Peyer's patch (tissue), 4 donors: ENCODE data around the gene COL27A1. TPM values are rescaled to one million over a fixed set of nuclear protein-coding genes. Genes with fewer than 3 reads are reported as not detected.

Source experiments
- DNase-seq, 3 donors: peaks; one replicate each; pipeline ENCODE4 v3.0.0-alpha.2; 2017 to 2019
- H3K27ac ChIP-seq, 4 donors: fragments of 200-600 bp; sonication (generic); one replicate each; pipeline ENCODE4 v1.5.1; 2016 to 2019
- H3K27me3 ChIP-seq, 2 donors: fragments of 200-600 bp; sonication (generic); one replicate each; pipeline ENCODE4 v1.5.1; 2019
- H3K36me3 ChIP-seq, 3 donors: fragments of 200-600 bp; sonication (generic); one replicate each; pipeline ENCODE4 v1.5.1; 2016 to 2019
- H3K4me1 ChIP-seq, 4 donors: fragments of 200-600 bp; sonication (generic); one replicate each; pipeline ENCODE4 v1.5.1; 2016 to 2019
- H3K4me3 ChIP-seq, 4 donors: fragments of 200-600 bp; sonication (generic); 1 replicate in 3 of 4; 2 replicates in 1 of 4; pipeline ENCODE4 v1.5.1; 2016 to 2019; ENCODE audit warnings: mild to moderate bottlenecking in 1 of 4
- H3K9me3 ChIP-seq, 4 donors: fragments of 200-600 bp; sonication (generic); one replicate each; pipeline ENCODE4 v1.5.1; 2016 to 2019; ENCODE audit warnings: mild to moderate bottlenecking in 1 of 4
- POLR2A ChIP-seq, 2 donors: fragments of 450-650 bp; IDR thresholded peaks; one replicate each; pipeline ENCODE4 v1.5.1; 2017; ENCODE audit warnings: antibody characterized with exemption in 2 of 2, mild to moderate bottlenecking in 2 of 2, moderate library complexity in 2 of 2
- total RNA-seq, 4 donors: library from RNA; depleted of rRNA; stranded (reverse); fragments of >200 nt; gene quantifications; one replicate each; pipeline ENCODE4 v1.1.0, GENCODE V29; 2016
- TF ChIP-seq, protein P1 (sequence below), 6 experiments: fragments of 450-650 bp in 4 of 6; fragments of 200-600 bp in 2 of 6; sonication (generic) in 1 of 6; IDR thresholded peaks; one replicate each; pipeline ENCODE4 v1.5.1; 2017 to 2019; ENCODE audit warnings: antibody characterized with exemption in 6 of 6, mild to moderate bottlenecking in 3 of 6, moderate library complexity in 1 of 6

The COL27A1 gene
- total RNA-seq, 4 donors from 2014 or later = 5.8 to 23.1 (median 7.2) TPM

DNA sequence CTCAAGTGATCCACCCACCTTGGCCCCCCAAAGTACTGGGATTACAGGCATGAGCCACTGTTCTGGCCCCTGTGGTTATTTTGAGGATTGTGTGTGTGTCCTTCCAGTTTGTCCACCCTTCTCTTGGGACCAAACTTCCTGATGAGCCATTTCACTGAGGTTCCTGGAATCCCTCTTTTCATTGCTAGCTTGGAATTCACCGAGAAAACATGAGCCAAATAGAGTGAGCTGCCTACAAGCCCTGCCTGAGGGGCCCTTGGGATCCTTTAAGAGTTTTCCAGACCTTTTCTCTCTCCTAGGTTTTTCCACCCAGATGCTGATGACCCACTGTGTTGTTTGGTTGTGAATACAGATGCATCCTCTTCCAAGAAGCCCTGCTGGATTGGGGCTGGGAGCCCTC lies 43.0 kb upstream of the COL27A1 start:
- no peak for DNase-seq
- Histone ChIP-seq H3K4me1 (peaks cover 0 to 7% (median 0%) of the 10 kb centered on the region in 4 donors), H3K4me3 (no peak overlapping the region), H3K27ac (no peak overlapping the region), H3K27me3 (no peaks in the 10 kb centered on the region), H3K36me3 (no peaks in the 10 kb centered on the region), H3K9me3 (no peaks in the 10 kb centered on the region)
- TF ChIP-seq, protein P1, sequence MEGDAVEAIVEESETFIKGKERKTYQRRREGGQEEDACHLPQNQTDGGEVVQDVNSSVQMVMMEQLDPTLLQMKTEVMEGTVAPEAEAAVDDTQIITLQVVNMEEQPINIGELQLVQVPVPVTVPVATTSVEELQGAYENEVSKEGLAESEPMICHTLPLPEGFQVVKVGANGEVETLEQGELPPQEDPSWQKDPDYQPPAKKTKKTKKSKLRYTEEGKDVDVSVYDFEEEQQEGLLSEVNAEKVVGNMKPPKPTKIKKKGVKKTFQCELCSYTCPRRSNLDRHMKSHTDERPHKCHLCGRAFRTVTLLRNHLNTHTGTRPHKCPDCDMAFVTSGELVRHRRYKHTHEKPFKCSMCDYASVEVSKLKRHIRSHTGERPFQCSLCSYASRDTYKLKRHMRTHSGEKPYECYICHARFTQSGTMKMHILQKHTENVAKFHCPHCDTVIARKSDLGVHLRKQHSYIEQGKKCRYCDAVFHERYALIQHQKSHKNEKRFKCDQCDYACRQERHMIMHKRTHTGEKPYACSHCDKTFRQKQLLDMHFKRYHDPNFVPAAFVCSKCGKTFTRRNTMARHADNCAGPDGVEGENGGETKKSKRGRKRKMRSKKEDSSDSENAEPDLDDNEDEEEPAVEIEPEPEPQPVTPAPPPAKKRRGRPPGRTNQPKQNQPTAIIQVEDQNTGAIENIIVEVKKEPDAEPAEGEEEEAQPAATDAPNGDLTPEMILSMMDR (IDR thresholded peaks at IDR 0.05) = no peak
- TF ChIP-seq POLR2A (IDR thresholded peaks at IDR 0.05) = no peak

DNA sequence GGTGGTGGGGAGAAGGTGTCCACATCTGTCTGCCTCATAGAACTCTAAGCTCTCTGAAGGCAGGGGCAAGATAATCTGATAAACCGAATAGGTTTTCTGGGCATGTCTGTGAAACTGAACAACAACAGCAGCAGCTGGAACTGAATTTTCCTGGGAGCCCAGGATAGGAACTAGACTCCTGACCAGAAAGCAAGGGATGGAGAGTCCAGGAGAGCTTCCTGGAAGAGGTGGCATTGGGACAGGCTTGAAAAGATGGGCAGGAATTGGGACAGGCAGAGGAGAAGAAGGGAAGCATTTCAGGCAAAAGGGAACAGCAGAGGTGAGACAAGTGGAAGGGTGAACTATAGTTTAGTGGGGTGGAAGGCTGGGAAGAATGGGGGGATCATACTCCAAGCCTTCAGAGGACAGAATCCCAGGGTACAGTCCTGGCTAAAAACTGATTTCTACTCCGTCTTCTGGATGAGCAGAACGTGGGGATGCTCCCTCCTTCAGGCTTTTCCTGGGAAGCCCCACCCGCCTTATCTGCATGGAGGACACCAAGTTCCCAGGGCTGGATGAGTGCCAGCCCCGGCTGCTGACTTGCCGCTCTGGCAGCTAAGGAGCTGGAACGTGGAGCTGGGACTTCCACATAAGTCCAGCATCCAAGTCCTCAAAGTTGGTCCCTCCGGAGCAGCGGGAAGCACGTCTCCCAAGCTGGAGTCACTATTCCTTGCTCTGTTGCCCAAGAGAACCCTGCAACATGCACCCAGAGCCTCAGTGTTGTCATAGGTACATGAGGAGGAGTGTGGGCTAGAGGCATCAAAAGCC lies 42.4 kb upstream of the COL27A1 start:
- H3K27ac ChIP-seq = no peak overlapping the region
- peaks cover 0 to 7% (median 0%) of the 10 kb centered on the region in 4 donors for H3K4me1 ChIP-seq
- H3K4me3 ChIP-seq = no peak overlapping the region
- peak; percentile 26 to 86 (median 83) for DNase-seq
- no peaks in the 10 kb centered on the region for H3K36me3 ChIP-seq
- H3K27me3 ChIP-seq = no peaks in the 10 kb centered on the region
- no peaks in the 10 kb centered on the region for H3K9me3 ChIP-seq
- TF ChIP-seq POLR2A (IDR thresholded peaks at IDR 0.05) = no peak
- TF ChIP-seq, protein P1 (IDR thresholded peaks at IDR 0.05) = no peak

DNA sequence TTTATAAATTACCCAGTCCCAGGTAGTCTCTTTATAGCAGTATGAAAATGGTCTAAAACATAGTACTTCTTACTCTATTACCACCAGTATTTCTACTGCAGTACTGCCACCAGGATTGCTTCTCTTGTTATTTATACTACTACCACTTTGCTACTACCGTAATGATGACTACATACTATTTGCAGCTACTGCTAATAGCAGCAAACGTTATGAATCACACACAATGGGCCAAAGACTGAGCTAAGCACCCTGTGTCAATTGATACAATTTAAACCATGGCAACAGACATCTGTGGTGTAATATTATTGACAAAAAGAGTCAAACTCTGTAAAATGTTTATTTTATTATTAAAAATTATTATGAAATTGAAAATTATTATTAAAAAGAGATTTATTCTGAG lies 41.0 kb upstream of the COL27A1 start:
- TF ChIP-seq, protein P1 (IDR thresholded peaks at IDR 0.05) = no peak
- no peak for TF ChIP-seq POLR2A (IDR thresholded peaks at IDR 0.05)
- Histone ChIP-seq H3K36me3 (no peaks in the 10 kb centered on the region), H3K4me1 (peaks cover 0 to 7% (median 0%) of the 10 kb centered on the region in 4 donors), H3K27me3 (no peaks in the 10 kb centered on the region), H3K4me3 (no peak overlapping the region), H3K9me3 (no peaks in the 10 kb centered on the region), H3K27ac (no peak overlapping the region)
- no peak for DNase-seq

DNA sequence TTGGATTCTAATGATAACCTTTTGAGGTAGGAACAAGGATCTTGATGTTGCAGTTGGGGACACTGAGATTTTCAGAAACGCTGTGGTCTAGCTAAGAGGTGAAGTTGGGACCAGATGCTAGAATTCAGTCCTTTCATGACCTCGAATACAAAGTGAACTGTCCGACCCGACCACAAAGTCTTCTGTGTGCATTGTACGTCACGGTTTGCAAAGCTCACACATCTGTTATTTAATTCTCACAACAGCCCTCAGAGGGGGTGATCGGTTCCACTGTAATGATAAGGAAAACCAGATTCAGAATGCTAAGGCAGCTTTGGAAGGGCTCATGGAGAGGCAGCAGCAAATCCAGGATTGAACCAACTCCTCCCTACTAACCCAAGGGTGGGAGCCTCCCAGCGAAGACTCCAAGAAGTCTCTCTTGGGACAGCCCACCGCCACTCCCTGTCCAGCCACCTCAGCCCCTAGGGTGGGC lies 39.6 kb upstream of the COL27A1 start:
- H3K4me1 ChIP-seq = peaks cover 0 to 7% (median 0%) of the 10 kb centered on the region in 4 donors
- H3K9me3 ChIP-seq = no peaks in the 10 kb centered on the region
- no peak overlapping the region for H3K27ac ChIP-seq
- no peak for DNase-seq
- H3K4me3 ChIP-seq = no peak overlapping the region
- no peak for TF ChIP-seq POLR2A (IDR thresholded peaks at IDR 0.05)
- TF ChIP-seq, protein P1 (IDR thresholded peaks at IDR 0.05) = no peak
- H3K36me3 ChIP-seq = no peaks in the 10 kb centered on the region
- no peaks in the 10 kb centered on the region for H3K27me3 ChIP-seq

DNA sequence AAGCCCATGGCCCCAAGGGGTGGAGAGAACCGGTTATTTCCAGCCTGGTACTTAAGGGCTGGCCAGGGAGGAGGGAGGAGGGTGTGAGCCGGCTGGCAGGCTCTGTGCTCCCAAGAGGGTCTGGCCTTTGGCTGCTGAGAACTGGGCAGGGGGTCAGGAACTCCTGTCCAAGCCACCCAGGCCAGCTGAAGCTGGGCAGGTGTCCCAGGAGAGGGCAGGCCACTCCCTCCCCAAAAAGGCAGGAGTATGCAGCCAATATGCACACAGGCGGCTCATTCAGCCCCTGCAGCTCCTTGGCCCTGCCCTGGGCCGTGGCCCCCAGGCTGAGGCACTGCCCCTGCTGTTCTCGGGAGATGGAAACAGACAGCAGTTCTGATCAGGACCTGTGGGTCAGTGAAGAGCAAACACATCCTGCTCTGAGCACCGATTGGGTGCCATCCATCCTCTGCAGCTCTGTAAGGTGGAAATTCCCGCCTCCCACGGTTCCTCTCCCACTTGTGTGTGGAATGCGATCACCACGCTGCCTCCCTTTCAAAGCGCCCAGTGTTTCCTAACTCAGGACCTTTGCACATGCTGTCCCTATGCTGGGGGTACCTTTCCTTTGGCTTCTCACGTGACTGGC lies 39.1 kb upstream of the COL27A1 start:
- H3K27me3 ChIP-seq = no peaks in the 10 kb centered on the region
- TF ChIP-seq, protein P1 (IDR thresholded peaks at IDR 0.05) = no peak
- no peak for TF ChIP-seq POLR2A (IDR thresholded peaks at IDR 0.05)
- H3K9me3 ChIP-seq = no peaks in the 10 kb centered on the region
- H3K4me3 ChIP-seq = no peak overlapping the region
- no peaks in the 10 kb centered on the region for H3K36me3 ChIP-seq
- H3K4me1 ChIP-seq = peaks cover 0 to 7% (median 0%) of the 10 kb centered on the region in 4 donors
- DNase-seq = no peak
- no peak overlapping the region for H3K27ac ChIP-seq
